ENCODE data around the gene HTR3E.
"Not testable (repeated sequence)": the region's sequence is repeated elsewhere in the genome, so short reads cannot be mapped to it uniquely, and the experiment has no call there.

The HTR3E gene, protein sequence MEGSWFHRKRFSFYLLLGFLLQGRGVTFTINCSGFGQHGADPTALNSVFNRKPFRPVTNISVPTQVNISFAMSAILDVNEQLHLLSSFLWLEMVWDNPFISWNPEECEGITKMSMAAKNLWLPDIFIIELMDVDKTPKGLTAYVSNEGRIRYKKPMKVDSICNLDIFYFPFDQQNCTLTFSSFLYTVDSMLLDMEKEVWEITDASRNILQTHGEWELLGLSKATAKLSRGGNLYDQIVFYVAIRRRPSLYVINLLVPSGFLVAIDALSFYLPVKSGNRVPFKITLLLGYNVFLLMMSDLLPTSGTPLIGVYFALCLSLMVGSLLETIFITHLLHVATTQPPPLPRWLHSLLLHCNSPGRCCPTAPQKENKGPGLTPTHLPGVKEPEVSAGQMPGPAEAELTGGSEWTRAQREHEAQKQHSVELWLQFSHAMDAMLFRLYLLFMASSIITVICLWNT

DNA sequence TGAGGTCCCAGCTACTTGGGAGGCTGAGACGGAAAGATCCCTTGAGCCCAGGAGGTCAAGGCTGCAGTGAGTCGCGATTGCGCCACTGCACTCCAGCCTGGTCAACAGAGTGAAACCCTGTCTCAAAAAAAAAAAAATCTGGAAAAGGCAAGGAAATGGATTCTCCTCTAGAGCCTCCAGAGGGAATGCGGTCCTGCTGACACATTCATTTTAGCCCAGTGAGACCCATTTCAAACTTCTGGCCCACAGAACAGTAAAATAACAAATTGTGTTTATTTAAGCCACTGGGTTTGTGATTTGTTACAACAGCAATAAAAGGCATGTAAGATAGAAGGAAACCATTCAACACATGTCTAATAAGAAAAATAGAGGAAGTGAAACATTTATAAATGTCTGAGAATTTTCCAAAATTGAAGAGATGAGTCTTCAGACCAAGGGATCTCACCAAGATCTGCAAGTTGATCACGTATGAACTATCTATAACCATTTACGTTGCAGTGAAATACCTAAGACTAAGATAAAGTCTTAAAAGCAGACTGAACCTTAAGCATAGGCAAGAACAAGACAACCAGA is at the start of gene HTR3E:
HTR3E (plus strand) TSS at position 254 of the 573 bp plus-strand sequence. CDS start 466 bp downstream, outside the sequence.
- in situ Hi-C loops (cut with HindIII; ENCODE audit: low pct_ligation_motif_present, low pct_unique_long_range_greater_than_20kb, low sequenced_read_pairs), result no loop called here
- no peak for DNase-seq

DNA sequence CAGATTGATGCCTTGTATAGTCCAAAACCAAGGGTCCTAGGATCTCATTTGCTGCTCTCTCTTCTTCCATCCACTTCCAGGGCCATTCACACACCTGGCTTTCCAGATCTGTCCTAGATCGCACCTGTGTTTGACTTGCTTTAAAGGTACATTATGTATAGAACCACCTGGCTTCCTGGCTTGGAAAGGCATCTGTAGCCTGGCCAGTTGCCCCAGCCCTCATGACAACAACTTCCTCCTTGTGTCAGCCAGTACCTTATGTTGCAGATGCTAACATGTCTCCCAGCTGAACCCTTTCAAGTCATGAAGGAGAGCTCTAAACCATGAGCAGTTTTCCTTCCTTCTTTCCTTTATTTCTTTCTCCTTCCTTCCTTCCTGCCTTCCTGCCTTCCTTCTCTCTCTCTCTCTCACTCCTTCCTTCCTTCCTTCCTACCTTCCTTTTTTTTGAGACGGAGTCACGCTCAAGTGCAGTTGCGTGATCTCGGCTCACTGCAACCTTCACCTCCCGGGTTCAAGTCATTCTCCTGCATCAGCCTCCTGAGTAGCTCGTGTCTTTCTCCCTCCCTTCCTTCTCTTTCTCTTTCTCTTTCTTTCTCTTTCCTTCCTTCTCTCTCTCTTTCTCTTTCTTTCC is 46.5 kb upstream of the HTR3E start:
- in situ Hi-C loops (cut with HindIII; ENCODE audit: low pct_ligation_motif_present, low pct_unique_long_range_greater_than_20kb, low sequenced_read_pairs), result no loop called here
- no peak for DNase-seq

GRCh38 chr3:184052767-184053166 is 44.1 kb upstream of the HTR3E start, which contains the start of gene HTR3C:
HTR3C (plus strand) TSS chr3:184053047; CDS start chr3:184053081, 34 bp downstream.
- DNase-seq, result no peak
- in situ Hi-C loops (cut with HindIII; ENCODE audit: low pct_ligation_motif_present, low pct_unique_long_range_greater_than_20kb, low sequenced_read_pairs), result no loop called here

- in situ Hi-C loops (cut with HindIII; ENCODE audit: low pct_ligation_motif_present, low pct_unique_long_range_greater_than_20kb, low sequenced_read_pairs), result no loop called here
- no peak for DNase-seq
These were observed 38.8 kb upstream of the HTR3E start for GRCh38 chr3:184058029-184058428.

- in situ Hi-C loops (cut with HindIII; ENCODE audit: low pct_ligation_motif_present, low pct_unique_long_range_greater_than_20kb, low sequenced_read_pairs), result no loop called here
- no peak for DNase-seq
These were observed 37.4 kb upstream of the HTR3E start for GRCh38 chr3:184059424-184059823.

GRCh38 chr3:184062637-184063036 is 34.2 kb upstream of the HTR3E start:
- in situ Hi-C loops (cut with HindIII; ENCODE audit: low pct_ligation_motif_present, low pct_unique_long_range_greater_than_20kb, low sequenced_read_pairs), result no loop called here
- DNase-seq, result no peak

- in situ Hi-C loops (cut with HindIII; ENCODE audit: low pct_ligation_motif_present, low pct_unique_long_range_greater_than_20kb, low sequenced_read_pairs), result no loop called here
- no peak for DNase-seq
These were observed 30.7 kb upstream of the HTR3E start for GRCh38 chr3:184066211-184066610.

DNA sequence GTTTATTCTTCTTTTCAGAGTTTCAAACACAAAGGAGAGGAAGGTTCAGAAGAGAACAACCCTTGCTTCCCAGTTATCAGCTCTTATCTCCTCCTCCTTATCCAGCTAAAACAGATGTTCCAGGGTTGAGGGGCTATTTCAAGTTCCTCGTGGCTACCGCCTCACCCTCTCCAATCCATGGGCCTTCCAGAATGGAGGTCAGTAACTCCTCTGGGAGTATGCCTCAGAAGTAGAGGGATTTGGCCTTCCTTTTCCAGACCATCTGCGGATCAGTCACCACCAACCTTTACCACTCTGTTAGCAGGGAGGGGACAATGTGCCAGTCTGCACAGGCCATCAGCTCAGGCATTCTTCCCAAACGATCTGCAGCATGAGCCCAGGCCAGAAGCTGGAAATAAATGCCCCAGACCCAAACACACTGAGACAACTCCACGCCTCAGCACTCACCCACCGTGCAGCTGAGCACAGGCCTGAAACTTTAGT is 29.2 kb upstream of the HTR3E start:
- DNase-seq, result no peak
- in situ Hi-C loops (cut with HindIII; ENCODE audit: low pct_ligation_motif_present, low pct_unique_long_range_greater_than_20kb, low sequenced_read_pairs), result no loop called here

DNA sequence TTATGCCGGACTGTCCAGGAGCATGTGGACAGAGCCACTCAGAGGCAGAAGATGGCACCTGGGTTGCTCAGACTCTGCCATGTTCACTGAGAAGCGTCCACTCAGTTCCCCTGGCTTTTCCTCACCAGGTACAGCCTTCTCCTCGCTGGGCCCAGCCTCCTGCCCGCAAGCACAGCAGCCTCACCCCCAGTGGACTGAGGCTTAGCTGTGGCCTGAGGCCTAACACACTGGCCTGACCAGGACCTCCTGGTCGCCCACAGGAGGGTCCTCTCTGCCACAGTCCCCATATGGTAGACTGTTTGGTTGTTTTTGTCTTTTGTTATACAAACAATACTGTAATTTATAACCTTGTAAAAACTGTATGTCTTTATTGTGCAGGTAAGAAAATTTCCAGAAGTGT is 28.5 kb upstream of the HTR3E start:
- DNase-seq, result no peak
- in situ Hi-C loops (cut with HindIII; ENCODE audit: low pct_ligation_motif_present, low pct_unique_long_range_greater_than_20kb, low sequenced_read_pairs), result no loop called here

DNA sequence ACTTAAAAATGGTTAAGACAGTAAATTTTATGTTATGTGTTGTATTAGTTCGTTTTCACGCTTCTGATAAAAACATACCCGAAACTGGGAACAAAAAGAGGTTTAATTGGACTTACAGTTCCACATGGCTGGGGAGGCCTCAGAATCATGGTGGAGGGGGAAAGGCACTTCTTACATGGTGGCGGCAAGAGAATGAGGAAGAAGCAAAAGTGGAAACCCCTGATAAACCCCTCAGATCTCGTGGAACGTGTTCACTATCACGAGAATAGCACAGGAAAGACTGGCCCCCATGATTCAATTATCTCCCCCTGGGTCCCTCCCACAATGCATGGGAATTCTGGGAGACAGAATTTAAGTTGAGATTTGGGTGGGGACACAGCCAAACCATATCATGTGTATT is 25.7 kb upstream of the HTR3E start:
- DNase-seq; in situ Hi-C loops (cut with HindIII; ENCODE audit: low pct_ligation_motif_present, low pct_unique_long_range_greater_than_20kb, low sequenced_read_pairs): not testable (repeated sequence)

GRCh38 chr3:184073621-184074020 is 23.2 kb upstream of the HTR3E start:
- no peak for DNase-seq
- in situ Hi-C loops (cut with HindIII; ENCODE audit: low pct_ligation_motif_present, low pct_unique_long_range_greater_than_20kb, low sequenced_read_pairs), result no loop called here

GRCh38 chr3:184075901-184076300 is 21.0 kb upstream of the HTR3E start:
- no peak for DNase-seq
- in situ Hi-C loops (cut with HindIII; ENCODE audit: low pct_ligation_motif_present, low pct_unique_long_range_greater_than_20kb, low sequenced_read_pairs), result no loop called here

DNA sequence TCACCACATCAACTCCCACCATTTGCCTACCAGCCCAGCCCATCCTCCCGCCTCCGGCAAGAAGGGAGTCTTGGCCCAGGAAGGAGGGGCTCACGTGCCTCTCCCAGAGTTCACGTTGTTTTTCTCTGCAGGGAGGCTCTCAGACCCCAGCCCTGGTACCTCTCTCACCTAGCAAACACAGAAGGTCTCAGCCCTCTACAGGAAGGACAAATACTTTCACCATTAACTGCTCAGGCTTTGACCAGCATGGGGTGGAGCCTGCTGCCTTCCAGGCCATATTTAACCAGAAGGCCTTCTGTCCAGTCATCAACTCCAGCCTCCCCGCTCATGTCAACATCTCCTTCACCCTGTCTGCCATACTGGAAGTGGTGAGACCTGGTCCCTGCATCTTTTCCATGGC is 19.0 kb upstream of the HTR3E start:
- no peak for DNase-seq
- in situ Hi-C loops (cut with HindIII; ENCODE audit: low pct_ligation_motif_present, low pct_unique_long_range_greater_than_20kb, low sequenced_read_pairs), result no loop called here

GRCh38 chr3:184078851-184079250 is 18.0 kb upstream of the HTR3E start:
- no peak for DNase-seq
- in situ Hi-C loops (cut with HindIII; ENCODE audit: low pct_ligation_motif_present, low pct_unique_long_range_greater_than_20kb, low sequenced_read_pairs), result no loop called here

DNA sequence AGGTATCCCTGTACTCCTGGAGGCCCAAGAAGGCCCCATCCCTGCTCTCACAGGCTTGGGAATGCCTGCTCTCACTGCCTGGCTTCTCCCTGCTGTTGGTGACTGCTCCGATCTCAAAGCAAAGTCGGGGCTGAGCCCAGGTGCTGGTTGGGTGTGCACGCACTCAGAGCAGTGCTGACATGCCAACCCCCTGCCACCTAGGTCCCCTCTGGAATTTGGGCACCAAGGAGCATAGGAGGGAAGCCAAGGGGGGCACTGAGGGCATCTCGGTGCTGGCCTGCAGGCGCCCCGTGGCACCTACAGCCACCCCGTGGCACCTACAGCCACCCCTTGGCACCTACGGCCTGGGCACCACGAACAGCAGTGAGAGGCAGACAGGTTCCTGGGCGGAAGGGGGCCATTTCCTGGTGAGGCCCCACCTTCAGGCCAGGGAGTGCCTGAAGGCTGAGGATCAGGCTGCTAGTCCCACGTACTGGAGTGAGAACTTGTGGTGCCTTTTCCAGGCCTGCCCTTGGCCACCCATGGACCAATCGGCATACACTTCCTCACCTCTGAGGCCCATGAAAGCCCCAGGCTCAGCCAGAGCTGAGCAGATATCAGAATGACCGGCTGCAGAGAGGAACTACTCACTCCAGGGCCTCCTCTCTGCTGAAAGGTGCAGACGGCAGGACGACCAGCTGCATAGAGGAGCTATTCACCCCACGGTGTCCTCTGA is 15.6 kb upstream of the HTR3E start:
- DNase-seq, result no peak
- in situ Hi-C loops (cut with HindIII; ENCODE audit: low pct_ligation_motif_present, low pct_unique_long_range_greater_than_20kb, low sequenced_read_pairs), result no loop called here

- DNase-seq, result no peak
- in situ Hi-C loops (cut with HindIII; ENCODE audit: low pct_ligation_motif_present, low pct_unique_long_range_greater_than_20kb, low sequenced_read_pairs), result no loop called here
These were observed 14.8 kb upstream of the HTR3E start for GRCh38 chr3:184082034-184082433.

DNA sequence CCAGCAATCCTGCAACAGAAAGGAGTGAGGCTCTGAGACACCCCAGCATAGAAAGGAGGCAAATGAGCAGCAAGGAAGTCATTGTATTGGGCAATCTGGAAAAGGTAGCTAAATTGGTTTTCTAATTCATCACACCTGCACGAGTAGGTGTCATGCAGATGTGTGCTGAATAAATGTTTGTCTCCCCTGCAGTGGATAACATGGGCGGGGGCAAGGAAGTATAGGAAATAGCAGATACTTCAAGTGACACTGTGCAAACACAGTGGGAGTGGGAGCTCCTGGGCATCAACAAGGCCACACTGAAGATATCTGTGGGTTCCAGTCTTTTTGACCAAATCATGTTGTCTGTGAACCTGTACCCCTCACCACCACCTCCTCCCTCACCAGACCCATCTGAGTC is 14.4 kb upstream of the HTR3E start:
- no peak for DNase-seq
- in situ Hi-C loops (cut with HindIII; ENCODE audit: low pct_ligation_motif_present, low pct_unique_long_range_greater_than_20kb, low sequenced_read_pairs), result no loop called here

DNA sequence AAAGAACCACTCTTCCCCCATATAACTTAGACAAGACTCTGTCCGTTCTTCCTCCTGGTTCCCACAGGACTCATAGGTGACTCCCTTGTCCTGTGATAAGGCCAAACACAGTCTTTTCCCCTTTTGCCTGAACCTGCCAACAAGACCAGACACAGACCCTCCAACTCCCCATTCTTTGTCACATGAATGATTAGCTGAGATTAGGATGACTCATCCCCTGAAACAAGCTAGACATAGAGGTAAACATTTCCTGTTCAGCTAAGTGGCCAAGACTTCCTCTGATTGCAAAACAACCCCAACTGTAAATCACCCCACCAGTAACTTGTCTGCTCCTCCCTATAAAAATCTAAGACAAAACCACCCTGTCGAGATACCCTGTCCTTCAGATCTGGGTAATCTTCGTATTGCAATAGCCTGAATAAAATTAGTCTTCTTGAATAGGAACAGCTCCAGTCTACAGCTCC is 11.4 kb upstream of the HTR3E start:
- peak; percentile 3 for DNase-seq
- in situ Hi-C loops (cut with HindIII; ENCODE audit: low pct_ligation_motif_present, low pct_unique_long_range_greater_than_20kb, low sequenced_read_pairs), result no loop called here

DNA sequence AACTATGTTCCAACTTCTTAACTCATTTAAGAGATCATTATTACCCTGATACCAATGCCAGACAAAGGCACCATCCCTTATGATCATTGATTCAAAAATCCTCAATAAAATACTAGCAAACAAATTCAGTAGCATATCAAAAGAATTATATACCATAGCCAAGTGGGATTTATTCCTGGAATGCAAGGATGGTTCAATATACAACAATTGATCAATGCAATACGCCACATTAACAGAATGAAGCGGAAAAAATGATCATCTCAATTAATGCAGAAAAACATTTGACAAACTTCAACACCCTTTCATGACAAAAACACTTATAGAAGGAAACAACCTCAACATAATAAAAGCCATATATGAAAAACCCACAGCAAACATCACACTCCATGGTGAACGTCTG is 4.7 kb upstream of the HTR3E start:
- in situ Hi-C loops (cut with HindIII; ENCODE audit: low pct_ligation_motif_present, low pct_unique_long_range_greater_than_20kb, low sequenced_read_pairs), result no loop called here
- no peak for DNase-seq
